Neural progenitor cell (in vitro differentiated cells): ENCODE results near the gene CD276. TPM values are rescaled to one million over a fixed set of nuclear protein-coding genes. Genes with fewer than 3 reads are reported as not detected.

ENCODE experiments used
- DNase-seq: peaks from one replicate; pipeline ENCODE4 v3.0.0-alpha.2; 2016; ENCODE audit warnings: low spot score
- H2AFZ ChIP-seq: fragments of 200-600 bp; sonication (generic); replicated peaks from 2 replicates; pipeline ENCODE4 v1.6.1; 2016; ENCODE audit warnings: antibody characterized with exemption
- H3F3A ChIP-seq: fragments of 200-600 bp; sonication (generic); 2 replicates; pipeline ENCODE4 v1.6.1; 2016; ENCODE audit warnings: antibody characterized with exemption, low read depth
- H3K27ac ChIP-seq: fragments of 200-600 bp; sonication (generic); 2 replicates; pipeline ENCODE4 v1.5.1; 2016; ENCODE audit warnings: mild to moderate bottlenecking
- H3K27me3 ChIP-seq: fragments of 200-600 bp; sonication (generic); 2 replicates; pipeline ENCODE4 v1.6.1; 2016; ENCODE audit warnings: mild to moderate bottlenecking, moderate library complexity
- H3K36me3 ChIP-seq: fragments of 200-600 bp; sonication (generic); 2 replicates; pipeline ENCODE4 v1.5.1; 2016
- H3K4me1 ChIP-seq: fragments of 200-600 bp; sonication (generic); 2 replicates; pipeline ENCODE4 v1.6.1; 2016; ENCODE audit warnings: mixed run types
- H3K4me2 ChIP-seq: fragments of 200-600 bp; sonication (generic); 2 replicates; pipeline ENCODE4 v1.6.1; 2016
- H3K4me3 ChIP-seq: fragments of 200-600 bp; sonication (generic); 2 replicates; pipeline ENCODE4 v1.5.1; 2016
- H3K79me2 ChIP-seq: fragments of 200-600 bp; sonication (generic); 2 replicates; pipeline ENCODE4 v1.6.1; 2016; ENCODE audit warnings: low read depth
- H3K9ac ChIP-seq: fragments of 200-600 bp; sonication (generic); 2 replicates; pipeline ENCODE4 v1.6.1; 2016
- H3K9me3 ChIP-seq: fragments of 200-600 bp; sonication (generic); 2 replicates; pipeline ENCODE4 v1.5.1; 2016; ENCODE audit warnings: low read depth
- H4K20me1 ChIP-seq: fragments of 200-600 bp; sonication (generic); 2 replicates; pipeline ENCODE4 v1.6.1; 2016; ENCODE audit warnings: low read depth
- H3K27ac Mint-ChIP-seq: 3 replicates; pipeline ENCODE4 v1.8.0; 2021; ENCODE audit warnings: mixed read lengths
- H3K27me3 Mint-ChIP-seq: 2 replicates; pipeline ENCODE4 v1.8.0; 2022; ENCODE audit warnings: low read depth, mild to moderate bottlenecking, inconsistent platforms, moderate library complexity, mixed read lengths; ENCODE audit not compliant: insufficient read depth
- H3K36me3 Mint-ChIP-seq: 3 replicates; pipeline ENCODE4 v1.8.0; 2021; ENCODE audit warnings: mixed read lengths
- H3K4me1 Mint-ChIP-seq: 3 replicates; pipeline ENCODE4 v1.8.0; 2021; ENCODE audit warnings: mixed read lengths
- H3K4me3 Mint-ChIP-seq: 3 replicates; pipeline ENCODE4 v1.8.0; 2021; ENCODE audit warnings: mild to moderate bottlenecking, moderate library complexity, mixed read lengths
- H3K9me3 Mint-ChIP-seq: 3 replicates; pipeline ENCODE4 v1.8.0; 2020; ENCODE audit warnings: mixed read lengths
- CTCF ChIP-seq: fragments of 200-600 bp; sonication (generic); IDR thresholded peaks from 2 replicates; pipeline ENCODE4 v1.5.1; 2017; ENCODE audit warnings: antibody characterized with exemption, mild to moderate bottlenecking
- EZH2 ChIP-seq: fragments of 200-600 bp; sonication (generic); IDR thresholded peaks from 2 replicates; pipeline ENCODE4 v1.6.1; 2017; ENCODE audit warnings: antibody characterized with exemption, mild to moderate bottlenecking, moderate library complexity
- EZH2phosphoT487 ChIP-seq: fragments of 200-600 bp; sonication (generic); IDR thresholded peaks from 2 replicates; pipeline ENCODE4 v1.6.1; 2017; ENCODE audit warnings: antibody characterized with exemption
- total RNA-seq: library from RNA; depleted of rRNA; stranded (reverse); fragments of >200 nt; gene quantifications from 2 replicates; pipeline ENCODE4 v1.2.3, GENCODE V29; 2015; ENCODE audit warnings: low replicate concordance

CD276 gene
- total RNA-seq, 1 donor from 2014 or later: 62.2 TPM

- H3K4me1 ChIP-seq: no peaks in the 10 kb centered on the region
- H3K36me3 Mint-ChIP-seq: no peaks in the 10 kb centered on the region
- no peak for TF ChIP-seq CTCF
- no peak for TF ChIP-seq EZH2phosphoT487
- TF ChIP-seq EZH2: no peak
These were observed 76.4 kb downstream of the CD276 start for GRCh38 chr15:73760330-73761329.

GRCh38 chr15:73763931-73764330 is 79.7 kb downstream of the CD276 start:
- Histone ChIP-seq H3F3A (no peaks in the 10 kb centered on the region), H3K27me3 (peaks cover 15% of the 10 kb centered on the region), H3K9ac (no peak overlapping the region), H2AFZ (no peak overlapping the region), H3K4me2 (no peak overlapping the region), H4K20me1 (no peaks in the 10 kb centered on the region), H3K79me2 (no peaks in the 10 kb centered on the region), H3K27ac (no peak overlapping the region), H3K9me3 (no peaks in the 10 kb centered on the region), H3K4me1 (peaks cover 14% of the 10 kb centered on the region), H3K4me3 (no peak overlapping the region), H3K36me3 (no peaks in the 10 kb centered on the region)
- no peak for DNase-seq
- H3K36me3 Mint-ChIP-seq: no peaks in the 10 kb centered on the region
- H3K4me1 Mint-ChIP-seq: peaks cover 16% of the 10 kb centered on the region
- no peak overlapping the region for H3K4me3 Mint-ChIP-seq
- H3K27ac Mint-ChIP-seq: no peak overlapping the region
- peaks cover 10% of the 10 kb centered on the region for H3K27me3 Mint-ChIP-seq
- no peak for TF ChIP-seq EZH2
- no peak for TF ChIP-seq EZH2phosphoT487
- no peak for TF ChIP-seq CTCF
- H3K9me3 Mint-ChIP-seq: no peaks in the 10 kb centered on the region

More at GRCh38 chr15:73760330-73761329, 76.4 kb downstream of the CD276 start:
- no peak overlapping the region for H3K9ac ChIP-seq
- Mint-ChIP-seq H3K4me3 (no peak overlapping the region), H3K27ac (no peak overlapping the region), H3K4me1 (no peaks in the 10 kb centered on the region), H3K9me3 (no peaks in the 10 kb centered on the region), H3K27me3 (peaks cover 2% of the 10 kb centered on the region)
- H3K4me2 ChIP-seq: no peak overlapping the region
- H3K9me3 ChIP-seq: no peaks in the 10 kb centered on the region
- H3K27me3 ChIP-seq: peaks cover 15% of the 10 kb centered on the region
- H3K4me3 ChIP-seq: no peak overlapping the region
- H3K27ac ChIP-seq: no peak overlapping the region
- no peaks in the 10 kb centered on the region for H3K79me2 ChIP-seq
- no peaks in the 10 kb centered on the region for H3F3A ChIP-seq
- DNase-seq: no peak
- no peaks in the 10 kb centered on the region for H4K20me1 ChIP-seq
- no peak overlapping the region for H2AFZ ChIP-seq
- no peaks in the 10 kb centered on the region for H3K36me3 ChIP-seq

Other genes starting within 250 kb of the CD276 start
- gene REC114, start 241.2 kb upstream of the CD276 start, total RNA-seq: not detected in 2 replicates
- 84.4 and 110 TPM in 2 replicates for gene NPTN, start 51.0 kb upstream of the CD276 start, total RNA-seq
- gene INSYN1, start 69.0 kb downstream of the CD276 start, total RNA-seq: 0.17 and 1.1 TPM in 2 replicates
- not detected in 2 replicates for gene TBC1D21, start 189.2 kb downstream of the CD276 start, total RNA-seq
- 5.3 and 28.1 TPM in 2 replicates for gene LOXL1, start 242.1 kb downstream of the CD276 start, total RNA-seq